LNCAP (cell line): ENCODE results near the gene RNF17.

Source experiments
- TF ChIP-seq, protein P1 (sequence below): fragments of 450-650 bp; IDR thresholded peaks from 2 replicates; pipeline ENCODE4 v1.5.1; 2017; ENCODE audit warnings: mild to moderate bottlenecking

The RNF17 gene

GRCh38 chr13:24763596-24764275, at the start of gene RNF17:
Gene RNF17, plus strand, starts transcription at chr13:24764169. Its CDS starts 35 bp downstream, at chr13:24764204.
- TF ChIP-seq, protein P1, sequence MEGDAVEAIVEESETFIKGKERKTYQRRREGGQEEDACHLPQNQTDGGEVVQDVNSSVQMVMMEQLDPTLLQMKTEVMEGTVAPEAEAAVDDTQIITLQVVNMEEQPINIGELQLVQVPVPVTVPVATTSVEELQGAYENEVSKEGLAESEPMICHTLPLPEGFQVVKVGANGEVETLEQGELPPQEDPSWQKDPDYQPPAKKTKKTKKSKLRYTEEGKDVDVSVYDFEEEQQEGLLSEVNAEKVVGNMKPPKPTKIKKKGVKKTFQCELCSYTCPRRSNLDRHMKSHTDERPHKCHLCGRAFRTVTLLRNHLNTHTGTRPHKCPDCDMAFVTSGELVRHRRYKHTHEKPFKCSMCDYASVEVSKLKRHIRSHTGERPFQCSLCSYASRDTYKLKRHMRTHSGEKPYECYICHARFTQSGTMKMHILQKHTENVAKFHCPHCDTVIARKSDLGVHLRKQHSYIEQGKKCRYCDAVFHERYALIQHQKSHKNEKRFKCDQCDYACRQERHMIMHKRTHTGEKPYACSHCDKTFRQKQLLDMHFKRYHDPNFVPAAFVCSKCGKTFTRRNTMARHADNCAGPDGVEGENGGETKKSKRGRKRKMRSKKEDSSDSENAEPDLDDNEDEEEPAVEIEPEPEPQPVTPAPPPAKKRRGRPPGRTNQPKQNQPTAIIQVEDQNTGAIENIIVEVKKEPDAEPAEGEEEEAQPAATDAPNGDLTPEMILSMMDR: no peak

- TF ChIP-seq, protein P1: no peak
Observed at GRCh38 chr13:24716011-24716410, 48.0 kb upstream of the RNF17 start.

- TF ChIP-seq, protein P1: no peak
Observed at GRCh38 chr13:24716446-24716845, 47.5 kb upstream of the RNF17 start.

- TF ChIP-seq, protein P1: no peak
Observed at GRCh38 chr13:24717217-24717616, 46.8 kb upstream of the RNF17 start.

- TF ChIP-seq, protein P1: no peak
Observed at GRCh38 chr13:24718192-24718965, 45.6 kb upstream of the RNF17 start.

GRCh38 chr13:24719139-24719538, 44.8 kb upstream of the RNF17 start:
- TF ChIP-seq, protein P1: no peak

DNA sequence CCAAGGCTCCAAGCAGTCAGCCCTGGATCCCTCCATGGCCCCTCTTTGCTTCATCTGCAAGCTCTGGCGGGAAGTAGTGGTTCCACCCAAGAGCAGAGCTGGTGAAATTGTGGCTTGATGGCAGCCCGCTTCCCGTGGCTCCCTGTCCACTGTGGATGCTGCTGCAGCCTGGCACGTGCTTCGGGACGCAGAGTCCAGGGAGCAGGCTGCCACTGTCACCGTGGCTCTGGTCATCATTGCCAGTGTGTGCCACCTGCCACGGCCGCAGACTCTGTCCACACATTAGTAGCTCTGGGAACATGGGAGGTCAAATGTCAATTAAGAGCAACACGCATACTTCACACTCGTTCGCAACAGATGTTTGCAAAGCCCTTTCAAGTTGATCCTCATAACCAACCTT, 40.8 kb upstream of the RNF17 start:
- TF ChIP-seq, protein P1: no peak
